Duodenal mucosa (tissue), 2 donors: ENCODE measurements around the gene COX6A1.
"Not testable (repeated sequence)": the region's sequence is repeated elsewhere in the genome, so short reads cannot be mapped to it uniquely, and the experiment has no call there.

Experiments used
- H3K27ac ChIP-seq: one replicate; pipeline ENCODE4 v1.7.0; 2013; ENCODE audit warnings: low read depth, low read length
- H3K27me3 ChIP-seq, 2 donors: one replicate each; pipeline ENCODE4 v1.7.0; 2013; ENCODE audit warnings: low read length in 2 of 2, control low read depth in 1 of 2; ENCODE audit not compliant: insufficient read depth in 2 of 2, control insufficient read depth in 1 of 2
- H3K36me3 ChIP-seq, 2 donors: one replicate each; pipeline ENCODE4 v1.7.0; 2013; ENCODE audit warnings: low read length in 2 of 2, control low read depth in 1 of 2; ENCODE audit not compliant: insufficient read depth in 2 of 2, control insufficient read depth in 1 of 2
- H3K4me1 ChIP-seq, 2 donors: one replicate each; pipeline ENCODE4 v1.7.0; 2013; ENCODE audit warnings: low read length in 2 of 2, control low read depth in 1 of 2; ENCODE audit not compliant: insufficient read depth in 2 of 2, control insufficient read depth in 1 of 2
- H3K4me3 ChIP-seq, 2 donors: one replicate each; pipeline ENCODE4 v1.7.0; 2013; ENCODE audit warnings: low read length in 2 of 2, low read depth in 1 of 2
- H3K9ac ChIP-seq, 2 donors: one replicate each; pipeline ENCODE4 v1.7.0; 2013; ENCODE audit warnings: low read length in 2 of 2, low read depth in 1 of 2
- H3K9me3 ChIP-seq, 2 donors: one replicate each; pipeline ENCODE4 v1.7.0; 2013; ENCODE audit warnings: low read length in 2 of 2, control low read depth in 1 of 2; ENCODE audit not compliant: control insufficient read depth in 1 of 2

Gene COX6A1

DNA sequence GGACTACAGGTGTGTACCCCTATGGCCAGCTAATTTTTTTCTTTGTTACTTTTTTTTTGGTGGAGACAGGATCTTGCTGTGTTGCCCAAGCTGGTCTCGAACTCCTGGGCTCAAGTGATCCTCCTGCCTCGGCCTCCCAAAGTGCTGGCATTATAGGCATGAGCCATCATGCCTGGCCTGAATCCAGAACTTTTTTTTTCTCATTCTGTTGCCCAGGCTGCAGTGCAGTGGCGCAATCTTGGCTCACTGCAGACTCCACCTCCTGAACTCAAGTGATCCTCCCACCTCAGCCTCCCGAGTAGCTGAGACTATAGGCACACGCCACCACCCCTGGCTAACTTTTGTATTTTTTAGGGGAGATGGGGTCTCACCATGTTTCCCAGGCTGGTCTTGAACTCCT, 14.6 kb downstream of the COX6A1 start:
- not testable (repeated sequence) for H3K9ac ChIP-seq, H3K27me3 ChIP-seq, H3K9me3 ChIP-seq, H3K27ac ChIP-seq, H3K4me3 ChIP-seq
- Histone ChIP-seq H3K4me1 (peaks cover 9 to 15% of the 10 kb centered on the region in 2 donors), H3K36me3 (peaks cover 14 to 32% of the 10 kb centered on the region in 2 donors)

- H3K9me3 ChIP-seq, result no peaks in the 10 kb centered on the region
- H3K36me3 ChIP-seq, result peaks cover 14 to 37% of the 10 kb centered on the region in 2 donors
- H3K9ac ChIP-seq, result no peak overlapping the region
- H3K27ac ChIP-seq, result no peak overlapping the region
- H3K27me3 ChIP-seq, result no peaks in the 10 kb centered on the region
- no peak overlapping the region for H3K4me3 ChIP-seq
- H3K4me1 ChIP-seq, result peaks cover 2 to 15% of the 10 kb centered on the region in 2 donors
Observed at GRCh38 chr12:120453060-120453750, 15.3 kb downstream of the COX6A1 start.

- Histone ChIP-seq H3K4me3 (no peak overlapping the region), H3K4me1 (peaks cover 2 to 15% of the 10 kb centered on the region in 2 donors), H3K27ac (no peak overlapping the region), H3K9me3 (no peaks in the 10 kb centered on the region), H3K9ac (no peak overlapping the region), H3K36me3 (peaks cover 20 to 44% of the 10 kb centered on the region in 2 donors), H3K27me3 (no peaks in the 10 kb centered on the region)
Observed at GRCh38 chr12:120453977-120454376, 16.1 kb downstream of the COX6A1 start.

DNA sequence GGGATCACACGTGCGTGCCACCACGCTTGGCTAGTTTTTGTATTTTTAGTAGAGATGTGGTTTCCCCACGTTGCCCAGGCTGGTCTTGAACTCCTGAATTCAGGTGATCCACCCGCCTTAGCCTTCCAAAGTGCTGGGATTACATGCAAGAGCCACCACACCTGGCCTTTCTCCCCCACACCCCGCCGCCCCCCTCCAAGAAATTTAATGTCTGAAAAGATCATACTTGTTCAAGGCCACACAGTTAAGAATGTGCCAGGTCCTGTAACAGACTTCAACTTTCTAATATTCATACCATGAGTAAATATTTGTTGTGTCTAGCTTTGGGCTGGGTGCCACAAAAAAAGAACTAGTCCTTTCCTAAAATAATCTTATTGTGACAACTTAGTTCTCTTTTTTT, 17.4 kb downstream of the COX6A1 start:
- Histone ChIP-seq H3K4me1 (peaks cover 2 to 15% of the 10 kb centered on the region in 2 donors), H3K9ac (no peak overlapping the region), H3K36me3 (peaks cover 23 to 52% of the 10 kb centered on the region in 2 donors)

DNA sequence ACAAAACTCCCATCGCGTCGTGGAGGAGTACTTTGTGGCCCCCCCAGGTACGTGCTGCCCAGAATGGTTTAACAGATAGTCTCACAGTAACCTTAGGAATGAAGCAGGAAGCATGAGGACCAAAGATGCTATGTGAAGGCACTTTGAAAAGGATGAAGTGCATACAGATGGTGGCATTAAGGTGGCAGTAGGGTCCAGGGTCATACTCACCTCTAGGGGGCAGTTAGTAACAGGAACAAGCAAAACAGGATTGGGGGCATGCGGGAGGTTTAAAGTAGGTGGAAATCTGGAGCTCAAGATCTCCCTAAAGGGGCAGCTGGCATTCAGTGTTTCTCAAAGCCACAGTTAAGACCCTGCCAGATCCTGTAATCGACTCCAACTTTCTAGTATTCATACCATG, 19.2 kb downstream of the COX6A1 start:
- Histone ChIP-seq H3K9me3 (no peaks in the 10 kb centered on the region), H3K4me1 (peaks cover 2 to 15% of the 10 kb centered on the region in 2 donors), H3K27me3 (no peaks in the 10 kb centered on the region), H3K36me3 (peaks cover 26 to 63% of the 10 kb centered on the region in 2 donors), H3K4me3 (no peak overlapping the region), H3K9ac (no peak overlapping the region), H3K27ac (no peak overlapping the region)

More for the DNA sequence above, 17.4 kb downstream of the COX6A1 start:
- Histone ChIP-seq H3K9me3 (no peaks in the 10 kb centered on the region), H3K4me3 (no peak overlapping the region), H3K27me3 (no peaks in the 10 kb centered on the region), H3K27ac (no peak overlapping the region)

GRCh38 chr12:120460157-120460556, 22.2 kb downstream of the COX6A1 start:
- H3K36me3 ChIP-seq, result peaks cover 54 to 88% of the 10 kb centered on the region in 2 donors
- no peaks in the 10 kb centered on the region for H3K9me3 ChIP-seq
- no peak overlapping the region for H3K9ac ChIP-seq
- no peak overlapping the region for H3K27ac ChIP-seq
- no peaks in the 10 kb centered on the region for H3K27me3 ChIP-seq
- no peaks in the 10 kb centered on the region for H3K4me1 ChIP-seq
- H3K4me3 ChIP-seq, result no peak overlapping the region

DNA sequence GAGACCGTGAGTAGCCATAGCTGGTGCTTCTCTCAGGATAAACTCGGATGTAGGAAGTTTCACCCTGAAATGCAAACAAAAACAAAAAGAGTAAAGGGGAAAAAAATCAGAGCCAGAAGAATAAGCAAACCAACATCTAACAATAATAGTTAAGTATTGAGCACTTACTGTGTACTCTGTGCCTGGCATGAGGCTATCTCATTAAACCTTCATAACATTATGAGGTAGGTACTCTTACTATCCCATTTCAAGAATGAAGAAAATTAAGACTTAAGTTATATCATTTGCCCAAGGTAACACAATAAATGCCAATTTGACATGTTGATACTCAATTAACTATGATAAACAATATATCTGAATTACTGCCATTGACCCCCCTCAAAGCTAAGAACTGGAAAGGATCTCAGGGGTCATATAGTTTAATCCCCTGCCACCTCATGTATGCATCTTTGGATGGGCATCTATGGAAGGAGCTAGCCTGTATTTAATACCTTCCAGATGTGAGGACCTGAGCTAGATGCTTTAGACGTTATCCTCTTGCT, 24.3 kb downstream of the COX6A1 start:
- Histone ChIP-seq H3K4me1 (peaks cover 4 to 12% of the 10 kb centered on the region in 2 donors), H3K27ac (no peak overlapping the region), H3K9me3 (no peaks in the 10 kb centered on the region), H3K4me3 (no peak overlapping the region), H3K27me3 (no peaks in the 10 kb centered on the region), H3K9ac (no peak overlapping the region), H3K36me3 (peaks cover 49 to 90% of the 10 kb centered on the region in 2 donors)

- H3K36me3 ChIP-seq, result peaks cover 43 to 77% of the 10 kb centered on the region in 2 donors
- H3K27ac ChIP-seq, result no peak overlapping the region
- H3K9ac ChIP-seq, result no peak overlapping the region
- no peaks in the 10 kb centered on the region for H3K9me3 ChIP-seq
- no peaks in the 10 kb centered on the region for H3K27me3 ChIP-seq
- H3K4me3 ChIP-seq, result no peak overlapping the region
- peaks cover 4 to 23% of the 10 kb centered on the region in 2 donors for H3K4me1 ChIP-seq
Observed at GRCh38 chr12:120463712-120464111, 25.8 kb downstream of the COX6A1 start.

DNA sequence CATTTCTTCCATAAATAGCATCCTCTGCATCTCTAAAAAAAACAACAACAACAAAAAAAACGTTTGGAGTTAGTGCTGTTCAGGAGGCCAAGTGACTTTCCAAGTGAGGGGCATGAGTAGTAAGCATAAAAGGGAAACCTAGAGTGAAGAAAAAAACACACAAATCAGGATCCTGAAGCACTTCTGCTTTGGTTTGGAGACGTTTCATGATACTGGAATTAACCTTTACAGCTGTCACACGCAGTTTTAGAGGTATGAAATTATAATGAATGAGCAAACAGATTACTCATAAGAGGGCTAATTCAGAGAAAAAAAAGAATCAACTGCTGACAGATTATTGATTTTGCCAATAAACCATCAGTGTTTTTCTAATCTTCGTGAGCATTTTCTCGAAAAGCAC, 27.8 kb downstream of the COX6A1 start:
- no peaks in the 10 kb centered on the region for H3K9me3 ChIP-seq
- H3K4me3 ChIP-seq, result no peak overlapping the region
- peaks cover 10 to 27% of the 10 kb centered on the region in 2 donors for H3K4me1 ChIP-seq
- H3K27ac ChIP-seq, result no peak overlapping the region
- H3K27me3 ChIP-seq, result no peaks in the 10 kb centered on the region
- peaks cover 37 to 59% of the 10 kb centered on the region in 2 donors for H3K36me3 ChIP-seq
- no peak overlapping the region for H3K9ac ChIP-seq

GRCh38 chr12:120466560-120467315, 28.8 kb downstream of the COX6A1 start:
- Histone ChIP-seq H3K4me1 (peaks cover 10 to 27% of the 10 kb centered on the region in 2 donors), H3K9ac (no peak overlapping the region), H3K36me3 (peaks cover 34 to 51% of the 10 kb centered on the region in 2 donors), H3K4me3 (no peak overlapping the region), H3K27me3 (no peaks in the 10 kb centered on the region), H3K27ac (no peak overlapping the region), H3K9me3 (no peaks in the 10 kb centered on the region)
